Measurements from ENCODE around the gene KIF12. TPM values are rescaled to one million over a fixed set of nuclear protein-coding genes. Genes with fewer than 3 reads are reported as not detected.

The KIF12 gene
- polyA plus RNA-seq, 3 donors = not detected

DNA sequence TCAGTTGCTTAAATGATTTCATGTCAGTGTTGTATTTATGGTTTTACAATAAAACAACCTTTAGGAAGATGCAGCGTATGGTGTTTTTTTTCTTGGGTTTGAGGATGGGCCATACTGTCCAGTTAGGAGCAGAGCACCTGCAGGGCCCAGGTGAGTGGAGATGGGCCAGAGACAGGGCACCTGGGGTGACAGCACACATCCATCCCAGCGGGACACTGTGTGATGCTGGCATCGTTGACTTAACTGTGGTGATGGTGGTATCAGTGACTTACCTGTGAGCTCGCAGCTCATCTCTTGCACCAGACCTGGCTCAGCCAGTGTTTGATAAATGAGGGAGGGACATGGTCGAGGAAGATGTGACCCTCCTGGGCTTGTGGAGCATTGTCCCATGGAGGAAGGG lies 42.6 kb downstream of the KIF12 start:
- WGBS (ENCODE audit: insufficient coverage) = 100% methylated on average over 3 of the region's 5 CpGs
- Mint-ChIP-seq H3K27ac (no peak overlapping the region), H3K4me3 (no peak overlapping the region)

DNA sequence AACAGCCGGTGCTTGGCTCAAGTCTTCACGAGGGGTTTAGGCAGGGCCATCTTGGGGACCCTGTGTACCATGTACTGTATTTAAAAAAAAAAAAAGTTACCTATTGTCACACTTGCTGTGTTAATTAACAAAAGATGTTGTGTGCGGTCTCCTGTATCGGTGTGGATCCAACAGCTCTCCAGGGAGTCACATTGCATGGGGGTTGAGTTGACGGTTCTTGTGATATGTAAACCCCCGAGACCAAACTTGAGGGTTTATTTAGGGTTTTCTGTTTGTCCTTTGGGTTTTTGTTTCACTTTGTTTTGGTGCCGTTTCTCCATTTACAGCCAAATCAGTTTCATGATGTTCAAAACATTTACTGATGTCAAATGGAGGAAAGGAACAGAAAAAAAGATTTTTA lies 43.2 kb downstream of the KIF12 start:
- Mint-ChIP-seq H3K9me3 (no peaks in the 10 kb centered on the region), H3K4me1 (no peaks in the 10 kb centered on the region), H3K27ac (no peak overlapping the region), H3K4me3 (no peak overlapping the region), H3K36me3 (peaks cover 0 to 14% of the 10 kb centered on the region in 2 donors), H3K27me3 (ENCODE audit: low read depth in 3 of 3) (peaks cover 0 to 1% (median 1%) of the 10 kb centered on the region in 3 donors)
- Histone ChIP-seq H3K27me3 (ENCODE audit: control insufficient read depth in 2 of 2, insufficient read depth in 2 of 2, low read length in 2 of 2) (no peaks in the 10 kb centered on the region), H3K27ac (ENCODE audit: low read depth in 1 of 2, low read length in 2 of 2) (no peak overlapping the region), H4K20me1 (ENCODE audit: insufficient read depth, low read length) (no peaks in the 10 kb centered on the region), H3K9ac (ENCODE audit: insufficient read depth, low read length, poor library complexity, severe bottlenecking) (no peak overlapping the region), H3K4me1 (ENCODE audit: control insufficient read depth in 1 of 2, insufficient read depth in 2 of 2, low read length in 2 of 2) (no peaks in the 10 kb centered on the region), H2AFZ (ENCODE audit: insufficient read depth, low read depth, low read length, poor library complexity, severe bottlenecking) (no peak overlapping the region), H3K79me2 (ENCODE audit: insufficient read depth, low read length) (no peaks in the 10 kb centered on the region), H3K4me3 (replicated peaks in 1 of 3; ENCODE audit: low read depth in 2 of 3, low read length in 3 of 3) (no peak overlapping the region), H3K4me2 (replicated peaks; ENCODE audit: extremely low read depth, low read length, poor library complexity, severe bottlenecking) (no peak overlapping the region), H3K36me3 (replicated peaks in 1 of 2; ENCODE audit: control insufficient read depth in 1 of 2, insufficient read depth in 2 of 2, low read length in 2 of 2) (no peaks in the 10 kb centered on the region), H3K9me3 (replicated peaks in 1 of 2; ENCODE audit: control insufficient read depth in 1 of 2, insufficient read depth in 1 of 2, low read length in 2 of 2) (no peaks in the 10 kb centered on the region)
- no CpG with 5 or more reads among the region's 7 CpGs for WGBS (ENCODE audit: insufficient coverage)
- TF ChIP-seq, protein P1, sequence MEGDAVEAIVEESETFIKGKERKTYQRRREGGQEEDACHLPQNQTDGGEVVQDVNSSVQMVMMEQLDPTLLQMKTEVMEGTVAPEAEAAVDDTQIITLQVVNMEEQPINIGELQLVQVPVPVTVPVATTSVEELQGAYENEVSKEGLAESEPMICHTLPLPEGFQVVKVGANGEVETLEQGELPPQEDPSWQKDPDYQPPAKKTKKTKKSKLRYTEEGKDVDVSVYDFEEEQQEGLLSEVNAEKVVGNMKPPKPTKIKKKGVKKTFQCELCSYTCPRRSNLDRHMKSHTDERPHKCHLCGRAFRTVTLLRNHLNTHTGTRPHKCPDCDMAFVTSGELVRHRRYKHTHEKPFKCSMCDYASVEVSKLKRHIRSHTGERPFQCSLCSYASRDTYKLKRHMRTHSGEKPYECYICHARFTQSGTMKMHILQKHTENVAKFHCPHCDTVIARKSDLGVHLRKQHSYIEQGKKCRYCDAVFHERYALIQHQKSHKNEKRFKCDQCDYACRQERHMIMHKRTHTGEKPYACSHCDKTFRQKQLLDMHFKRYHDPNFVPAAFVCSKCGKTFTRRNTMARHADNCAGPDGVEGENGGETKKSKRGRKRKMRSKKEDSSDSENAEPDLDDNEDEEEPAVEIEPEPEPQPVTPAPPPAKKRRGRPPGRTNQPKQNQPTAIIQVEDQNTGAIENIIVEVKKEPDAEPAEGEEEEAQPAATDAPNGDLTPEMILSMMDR (IDR thresholded peaks at IDR 0.05) = no peak
- DNase-seq = no peak
- intact Hi-C loops (cut with micrococcal nuclease) = no loop called here

More for the DNA sequence above, 42.6 kb downstream of the KIF12 start:
- no peaks in the 10 kb centered on the region for H3K4me1 Mint-ChIP-seq
- Histone ChIP-seq H3K36me3 (replicated peaks in 1 of 2; ENCODE audit: control insufficient read depth in 1 of 2, insufficient read depth in 2 of 2, low read length in 2 of 2) (no peaks in the 10 kb centered on the region), H3K79me2 (ENCODE audit: insufficient read depth, low read length) (no peaks in the 10 kb centered on the region), H3K4me3 (replicated peaks in 1 of 3; ENCODE audit: low read depth in 2 of 3, low read length in 3 of 3) (no peak overlapping the region), H3K4me2 (replicated peaks; ENCODE audit: extremely low read depth, low read length, poor library complexity, severe bottlenecking) (no peak overlapping the region), H3K27me3 (ENCODE audit: control insufficient read depth in 2 of 2, insufficient read depth in 2 of 2, low read length in 2 of 2) (no peaks in the 10 kb centered on the region), H3K9ac (ENCODE audit: insufficient read depth, low read length, poor library complexity, severe bottlenecking) (no peak overlapping the region), H2AFZ (ENCODE audit: insufficient read depth, low read depth, low read length, poor library complexity, severe bottlenecking) (no peak overlapping the region), H3K27ac (ENCODE audit: low read depth in 1 of 2, low read length in 2 of 2) (no peak overlapping the region), H4K20me1 (ENCODE audit: insufficient read depth, low read length) (no peaks in the 10 kb centered on the region), H3K4me1 (ENCODE audit: control insufficient read depth in 1 of 2, insufficient read depth in 2 of 2, low read length in 2 of 2) (no peaks in the 10 kb centered on the region), H3K9me3 (replicated peaks in 1 of 2; ENCODE audit: control insufficient read depth in 1 of 2, insufficient read depth in 1 of 2, low read length in 2 of 2) (no peaks in the 10 kb centered on the region)
- TF ChIP-seq, protein P1 (IDR thresholded peaks at IDR 0.05) = no peak
- no peaks in the 10 kb centered on the region for H3K9me3 Mint-ChIP-seq
- H3K27me3 Mint-ChIP-seq (ENCODE audit: low read depth in 3 of 3) = peaks cover 0 to 5% (median 2%) of the 10 kb centered on the region in 3 donors
- DNase-seq = no peak
- peaks cover 0 to 9% of the 10 kb centered on the region in 2 donors for H3K36me3 Mint-ChIP-seq
- intact Hi-C loops (cut with micrococcal nuclease) = no loop called here
